T-helper 22 cell (primary cell): ENCODE measurements around the gene CACNA1D.
"Not testable (repeated sequence)": the region's sequence is repeated elsewhere in the genome, so short reads cannot be mapped to it uniquely, and the experiment has no call there.

Source experiments
- DNase-seq: peaks from one replicate; pipeline ENCODE4 v3.0.0-alpha.2; 2020; ENCODE audit warnings: low read depth

The CACNA1D gene

GRCh38 chr3:53493963-53494791 is at the start of gene CACNA1D:
TSS of gene CACNA1D (plus strand) at chr3:53494611. CDS start at chr3:53495167, 556 bp downstream.
- DNase-seq = no peak

- DNase-seq = no peak
These were observed 37.3 kb upstream of the CACNA1D start for GRCh38 chr3:53457068-53457467.

- DNase-seq = no peak
These were observed 34.1 kb upstream of the CACNA1D start for GRCh38 chr3:53460326-53460725.

GRCh38 chr3:53464424-53464823 is 30.0 kb upstream of the CACNA1D start:
- no peak for DNase-seq

- not testable (repeated sequence) for DNase-seq
These were observed 24.7 kb upstream of the CACNA1D start for GRCh38 chr3:53469758-53470157.

GRCh38 chr3:53473422-53473821 is 21.0 kb upstream of the CACNA1D start:
- DNase-seq = no peak

- not testable (repeated sequence) for DNase-seq
These were observed 18.0 kb upstream of the CACNA1D start for GRCh38 chr3:53476372-53476771.

GRCh38 chr3:53477689-53478088 is 16.7 kb upstream of the CACNA1D start:
- not testable (repeated sequence) for DNase-seq

GRCh38 chr3:53478166-53478830 is 16.1 kb upstream of the CACNA1D start:
- no peak for DNase-seq

- no peak for DNase-seq
These were observed 15.3 kb upstream of the CACNA1D start for GRCh38 chr3:53478921-53479664.

- no peak for DNase-seq
These were observed 12.2 kb upstream of the CACNA1D start for GRCh38 chr3:53482227-53482626.

GRCh38 chr3:53483821-53484220 is 10.6 kb upstream of the CACNA1D start:
- DNase-seq = no peak

GRCh38 chr3:53484984-53485383 is 9.4 kb upstream of the CACNA1D start:
- DNase-seq = no peak

- DNase-seq = no peak
These were observed 8.6 kb upstream of the CACNA1D start for GRCh38 chr3:53485675-53486403.

- DNase-seq = no peak
These were observed 7.3 kb upstream of the CACNA1D start for GRCh38 chr3:53486961-53487654.

GRCh38 chr3:53489386-53489785 is 5.0 kb upstream of the CACNA1D start:
- no peak for DNase-seq

- DNase-seq = no peak
These were observed 4.5 kb upstream of the CACNA1D start for GRCh38 chr3:53489787-53490458.

GRCh38 chr3:53490459-53490968 is 3.9 kb upstream of the CACNA1D start:
- no peak for DNase-seq

GRCh38 chr3:53491276-53491675 is 3.1 kb upstream of the CACNA1D start:
- no peak for DNase-seq

GRCh38 chr3:53493595-53493962 is 832 bp upstream of the CACNA1D start:
- no peak for DNase-seq

- DNase-seq = no peak
These were observed 722 bp downstream of the CACNA1D start for GRCh38 chr3:53495146-53495519.
